IPS-NIHi11 (cell line): ENCODE data around the gene BECN2.
A peak's percentile ranks its signal among the peaks of the same experiment; 100 is the strongest.
"Not testable (repeated sequence)": the region's sequence is repeated elsewhere in the genome, so short reads cannot be mapped to it uniquely, and the experiment has no call there.

Experiments
- DNase-seq: peaks from one replicate; pipeline ENCODE4 v3.0.0; 2012; ENCODE audit warnings: mixed read lengths, low spot score

The BECN2 gene

GRCh38 chr1:241979071-241979470 is 21.5 kb downstream of the BECN2 start:
- no peak for DNase-seq

GRCh38 chr1:241979926-241980325 is 22.4 kb downstream of the BECN2 start:
- DNase-seq, result no peak

- DNase-seq, result peak; percentile 67
Measured at GRCh38 chr1:241985787-241986186, 28.2 kb downstream of the BECN2 start.

DNA sequence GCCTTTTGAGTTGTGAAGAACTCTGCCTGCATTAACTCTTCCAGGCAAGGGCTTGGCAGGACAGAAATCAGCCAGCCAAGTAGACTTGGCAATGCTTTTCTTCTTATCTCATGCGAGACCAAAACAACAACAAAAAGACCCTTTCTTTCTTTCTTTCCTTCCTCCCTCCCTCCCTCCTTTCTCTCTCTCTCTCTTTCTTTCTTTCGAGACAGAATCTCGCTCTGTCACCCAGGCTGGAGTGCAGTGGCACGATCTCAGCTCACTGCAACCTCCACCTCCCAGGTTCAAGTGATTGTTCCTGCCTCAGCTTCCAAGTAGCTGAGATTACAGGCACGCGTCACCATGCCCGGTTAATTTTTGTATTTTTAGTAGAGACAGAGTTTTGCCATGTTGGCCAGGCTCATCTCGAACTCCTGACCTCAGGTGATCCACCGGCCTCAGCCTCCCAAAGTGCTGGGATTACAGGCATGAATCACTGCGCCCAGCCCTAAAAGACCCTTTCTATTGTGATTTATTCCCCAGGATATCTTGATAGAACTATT is 30.9 kb downstream of the BECN2 start:
- DNase-seq, result not testable (repeated sequence)

GRCh38 chr1:241990040-241990439 is 32.5 kb downstream of the BECN2 start:
- peak; percentile 36 for DNase-seq

DNA sequence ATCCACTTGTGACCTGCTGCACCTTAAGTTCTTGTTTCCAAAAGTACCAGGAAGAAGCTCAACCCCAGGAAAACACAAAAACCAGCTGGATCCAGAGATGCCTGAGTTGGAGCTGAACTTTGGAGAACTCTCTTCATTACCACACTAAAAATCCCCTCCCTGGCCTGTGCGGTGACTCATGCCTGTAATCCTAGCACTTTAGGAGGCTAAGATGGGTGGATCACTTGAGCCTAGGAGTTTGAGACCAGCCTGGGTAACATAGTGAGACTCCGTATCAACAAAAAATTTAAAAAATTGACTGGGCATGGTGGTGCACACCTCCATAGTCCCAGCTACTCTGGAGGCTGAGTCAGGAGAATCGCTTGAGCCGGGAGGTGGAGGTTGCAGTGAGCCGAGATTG is 35.2 kb downstream of the BECN2 start:
- no peak for DNase-seq

GRCh38 chr1:241994171-241994570 is 36.6 kb downstream of the BECN2 start:
- no peak for DNase-seq

- DNase-seq, result no peak
Measured at GRCh38 chr1:241997401-241997998, 39.9 kb downstream of the BECN2 start.

- DNase-seq, result peak; percentile 77
Measured at GRCh38 chr1:241998412-241998921, 40.9 kb downstream of the BECN2 start.

DNA sequence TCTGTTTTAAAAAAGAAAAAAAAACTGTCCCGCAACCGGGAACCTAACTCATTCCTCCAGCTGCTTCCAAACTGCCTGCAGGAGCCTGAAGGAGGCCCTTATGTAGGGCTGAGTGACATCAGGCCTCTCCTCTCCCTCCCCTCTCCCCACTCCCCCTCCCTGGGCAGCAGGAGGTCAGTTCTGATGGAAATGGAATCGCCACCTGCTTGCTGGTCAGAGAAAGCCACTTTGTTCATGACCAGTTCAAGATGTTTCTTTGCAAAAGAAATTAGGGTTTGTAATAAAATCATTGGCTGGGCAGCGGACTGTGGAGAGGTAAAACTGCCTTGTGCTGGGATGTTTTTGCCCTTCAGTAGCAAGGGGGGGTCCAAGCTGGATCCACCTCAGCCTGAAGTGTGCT is 41.5 kb downstream of the BECN2 start, which contains the start of gene MAP1LC3C:
MAP1LC3C (minus strand) TSS at position 73 of the 400 bp plus-strand sequence. CDS start 90 bp downstream, outside the sequence.
- peak; percentile 42 for DNase-seq

- DNase-seq, result no peak
Measured at GRCh38 chr1:242000434-242000833, 42.9 kb downstream of the BECN2 start.

GRCh38 chr1:242002072-242002471 is 44.5 kb downstream of the BECN2 start:
- DNase-seq, result no peak

- DNase-seq, result no peak
Measured at GRCh38 chr1:242002510-242002909, 44.9 kb downstream of the BECN2 start.

DNA sequence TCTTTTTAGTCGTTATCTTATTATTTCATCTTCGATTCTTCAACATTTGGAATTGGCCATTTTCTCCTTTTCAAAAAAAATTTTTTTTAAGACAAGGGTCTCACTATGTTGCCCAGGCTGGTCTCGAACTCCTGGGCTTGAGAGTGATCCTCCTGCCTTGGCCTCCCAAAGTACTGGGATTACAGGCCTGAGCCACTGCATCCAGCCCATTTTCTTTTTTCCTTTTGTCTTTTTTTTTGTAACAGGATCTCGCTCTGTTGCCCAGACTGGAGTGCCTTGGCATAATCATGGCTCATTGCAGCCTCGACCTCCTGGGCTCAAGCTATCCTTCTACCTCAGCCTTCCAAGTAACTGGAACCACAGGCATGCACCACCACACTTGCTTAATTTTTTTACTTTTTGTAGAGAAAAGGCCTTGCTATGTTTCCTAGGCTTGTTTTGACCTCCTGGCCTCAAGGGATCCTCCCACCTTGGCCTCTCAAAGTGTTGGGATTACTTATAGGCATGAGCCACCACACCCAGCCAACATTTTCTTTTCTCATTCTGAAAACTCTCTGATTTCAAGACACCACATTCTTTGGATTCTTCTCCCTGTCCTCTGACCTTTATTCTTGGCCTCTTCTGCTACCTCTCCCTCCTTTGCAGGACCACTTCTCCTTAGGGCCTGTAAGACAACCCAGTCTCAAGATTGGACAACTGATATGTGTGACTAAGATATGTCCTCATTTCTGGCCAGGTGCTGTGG is 47.4 kb downstream of the BECN2 start:
- no peak for DNase-seq

GRCh38 chr1:242005866-242006535 is 48.4 kb downstream of the BECN2 start:
- no peak for DNase-seq

GRCh38 chr1:242006976-242007375 is 49.4 kb downstream of the BECN2 start:
- no peak for DNase-seq
